HG03378 (cell line): ENCODE data around the gene TMEM271.
"Not testable (repeated sequence)": the region's sequence is repeated elsewhere in the genome, so short reads cannot be mapped to it uniquely, and the experiment has no call there.

Experiments
- ATAC-seq: cut with Tn5 transposase; IDR thresholded peaks from one replicate; pipeline ENCODE4 v1.9.1; 2021; ENCODE audit warnings: mild to moderate bottlenecking, moderate library complexity; ENCODE audit not compliant: unreplicated experiment

The TMEM271 gene

GRCh38 chr4:566508-567295, 9.4 kb downstream of the TMEM271 start:
- ATAC-seq, result no peak

- ATAC-seq, result no peak
These were observed 10.1 kb downstream of the TMEM271 start for GRCh38 chr4:566035-566434.

- not testable (repeated sequence) for ATAC-seq
These were observed 10.5 kb downstream of the TMEM271 start for GRCh38 chr4:565614-566013.

- ATAC-seq, result not testable (repeated sequence)
These were observed 13.6 kb downstream of the TMEM271 start for GRCh38 chr4:562458-562857.

- ATAC-seq, result no peak
These were observed 14.7 kb downstream of the TMEM271 start for GRCh38 chr4:561426-561825.

- no peak for ATAC-seq
These were observed 15.3 kb downstream of the TMEM271 start for GRCh38 chr4:560731-561291.

GRCh38 chr4:560061-560460, 16.0 kb downstream of the TMEM271 start:
- no peak for ATAC-seq

GRCh38 chr4:555566-556275, 20.4 kb downstream of the TMEM271 start:
- no peak for ATAC-seq

- not testable (repeated sequence) for ATAC-seq
These were observed 21.2 kb downstream of the TMEM271 start for GRCh38 chr4:554793-555320.

GRCh38 chr4:552019-552418, 24.1 kb downstream of the TMEM271 start:
- no peak for ATAC-seq

- ATAC-seq, result not testable (repeated sequence)
These were observed 25.8 kb downstream of the TMEM271 start for GRCh38 chr4:550268-550667.

- no peak for ATAC-seq
These were observed 27.1 kb downstream of the TMEM271 start for GRCh38 chr4:548976-549375.

- ATAC-seq, result no peak
These were observed 30.5 kb downstream of the TMEM271 start for GRCh38 chr4:545612-546011.

- ATAC-seq, result no peak
These were observed 31.5 kb downstream of the TMEM271 start for GRCh38 chr4:544386-545105.

GRCh38 chr4:541271-541670, 34.8 kb downstream of the TMEM271 start:
- no peak for ATAC-seq

GRCh38 chr4:538542-539142, 37.5 kb downstream of the TMEM271 start:
- ATAC-seq, result no peak

GRCh38 chr4:537436-538264, 38.4 kb downstream of the TMEM271 start:
- no peak for ATAC-seq

- ATAC-seq, result no peak
These were observed 39.6 kb downstream of the TMEM271 start for GRCh38 chr4:536351-536972.

- no peak for ATAC-seq
These were observed 40.2 kb downstream of the TMEM271 start for GRCh38 chr4:535924-536281.
